HG03439 (cell line): ENCODE measurements around the gene MT2A.

ENCODE experiments used
- ATAC-seq: cut with Tn5 transposase; IDR thresholded peaks from one replicate; pipeline ENCODE4 v1.9.1; 2021; ENCODE audit warnings: mild to moderate bottlenecking, moderate library complexity; ENCODE audit not compliant: unreplicated experiment

Gene MT2A

DNA sequence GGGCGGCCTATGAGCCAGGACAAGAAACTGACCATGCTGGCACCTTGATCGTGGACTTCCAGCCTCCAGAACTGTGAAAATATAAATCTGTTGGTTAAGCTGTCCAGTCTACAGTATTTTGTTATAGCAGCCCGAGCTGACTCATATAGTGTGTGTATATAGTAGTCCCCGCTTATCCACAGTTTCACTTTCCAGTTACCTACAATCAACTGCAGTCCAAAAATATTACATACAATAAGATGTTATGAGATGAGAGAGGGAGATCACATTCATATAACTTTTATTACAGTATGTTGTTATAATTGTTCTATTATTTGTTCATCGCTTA, 14.1 kb upstream of the MT2A start:
- no peak for ATAC-seq

DNA sequence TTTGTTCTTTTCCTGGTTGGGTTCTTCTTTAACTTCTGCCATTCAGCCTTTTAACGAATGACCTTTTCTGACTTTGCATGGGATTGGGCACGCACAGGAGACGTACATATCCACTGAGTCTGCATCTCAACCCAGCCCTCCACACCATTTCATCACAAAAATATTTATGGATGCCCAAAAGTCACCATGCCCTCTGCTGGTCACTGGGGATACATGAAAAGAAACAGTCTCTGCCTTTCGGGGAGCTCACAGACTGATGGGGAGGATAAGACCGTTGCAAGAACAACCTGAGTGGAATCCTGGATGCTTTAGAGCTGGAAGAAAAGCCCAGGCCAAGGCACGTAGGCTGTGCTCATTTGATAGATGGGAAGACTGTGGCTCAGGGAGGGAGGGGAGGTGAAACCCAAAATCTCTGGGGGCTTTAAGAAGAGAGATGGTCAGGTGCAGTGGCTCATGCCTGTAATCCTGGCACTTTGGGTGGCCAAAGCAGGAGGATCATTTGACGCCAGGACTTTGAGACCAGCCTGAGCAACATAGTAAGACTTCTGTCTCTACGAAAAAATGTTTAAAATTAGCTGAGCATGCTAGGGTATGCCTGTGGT, 7.9 kb upstream of the MT2A start:
- no peak for ATAC-seq

- ATAC-seq = no peak
These were observed 7.1 kb upstream of the MT2A start for GRCh38 chr16:56601325-56601724.

GRCh38 chr16:56603589-56603988, 4.8 kb upstream of the MT2A start:
- no peak for ATAC-seq

DNA sequence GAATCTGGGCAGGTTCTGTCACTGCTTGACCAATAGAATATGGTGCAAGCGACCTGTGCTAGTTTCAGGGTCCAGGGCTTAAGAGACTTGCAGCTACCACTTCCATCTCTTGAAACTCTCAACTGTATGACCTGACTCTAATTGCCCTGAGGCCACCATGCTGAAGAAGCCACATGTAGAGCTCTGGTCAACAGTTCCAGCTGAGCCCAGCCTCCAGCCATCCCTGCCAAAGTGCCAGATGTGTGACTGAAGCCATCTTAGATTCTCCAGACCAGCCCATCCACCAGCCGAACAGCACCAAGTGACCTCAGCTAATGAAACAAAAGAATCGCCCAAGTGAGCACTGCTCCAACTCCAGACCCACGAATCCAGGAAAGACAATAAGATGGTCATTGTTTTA, 3.4 kb upstream of the MT2A start:
- ATAC-seq = no peak

GRCh38 chr16:56605475-56605874, 2.9 kb upstream of the MT2A start:
- no peak for ATAC-seq

DNA sequence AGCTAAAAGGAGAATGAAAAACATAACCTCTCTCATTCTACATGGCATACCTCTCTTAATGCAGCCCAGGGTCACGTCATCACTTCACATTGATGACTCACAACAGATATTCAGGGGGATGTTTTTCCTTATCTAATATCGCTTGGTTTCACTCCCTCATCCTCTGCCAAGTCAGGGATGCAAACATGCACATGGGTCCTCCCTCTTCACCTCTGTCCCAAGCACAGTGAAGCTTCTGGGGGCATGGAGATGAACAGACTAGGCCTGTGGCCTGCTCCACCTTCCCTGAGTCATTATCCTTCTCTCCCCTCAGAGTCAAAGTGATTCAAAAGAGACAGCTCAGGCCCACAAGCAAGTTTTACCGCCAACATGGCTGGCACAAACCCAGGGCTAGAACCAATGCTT, 2.3 kb upstream of the MT2A start:
- ATAC-seq = no peak

DNA sequence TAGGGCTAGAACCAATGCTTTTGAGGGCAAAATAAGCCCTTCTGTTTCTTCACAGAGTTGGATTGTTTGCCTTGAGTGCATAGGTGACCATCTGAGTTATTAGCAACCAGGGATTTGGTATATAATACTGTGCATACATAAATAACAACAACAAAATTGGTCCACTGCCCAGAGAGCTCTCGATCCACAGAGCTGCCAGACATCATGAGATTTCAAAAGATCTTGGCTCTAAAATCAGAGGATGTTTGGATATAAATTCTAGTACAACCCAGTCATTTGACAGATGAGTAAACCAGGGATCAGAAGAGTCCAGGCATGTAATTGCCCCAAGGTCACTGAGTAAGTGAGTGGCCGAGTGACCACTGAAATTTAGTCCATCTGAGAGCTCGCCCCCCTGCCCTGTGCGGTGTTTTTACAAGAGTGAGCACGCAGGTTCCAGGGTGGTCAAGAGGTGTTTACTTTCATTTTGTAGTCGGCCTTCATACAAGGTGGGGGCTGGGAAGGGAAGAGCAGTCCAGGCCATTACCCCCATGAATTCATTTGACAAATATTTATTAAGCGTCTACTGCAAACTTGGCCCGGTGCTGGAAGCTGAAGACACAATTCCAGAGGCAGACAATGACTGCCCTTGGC, 1.8 kb upstream of the MT2A start:
- ATAC-seq = no peak

GRCh38 chr16:56607109-56607618, 1.2 kb upstream of the MT2A start:
- ATAC-seq = no peak

- no peak for ATAC-seq
These were observed 725 bp upstream of the MT2A start for GRCh38 chr16:56607675-56608042.

GRCh38 chr16:56608876-56609462, 585 bp downstream of the MT2A start:
- ATAC-seq = no peak

DNA sequence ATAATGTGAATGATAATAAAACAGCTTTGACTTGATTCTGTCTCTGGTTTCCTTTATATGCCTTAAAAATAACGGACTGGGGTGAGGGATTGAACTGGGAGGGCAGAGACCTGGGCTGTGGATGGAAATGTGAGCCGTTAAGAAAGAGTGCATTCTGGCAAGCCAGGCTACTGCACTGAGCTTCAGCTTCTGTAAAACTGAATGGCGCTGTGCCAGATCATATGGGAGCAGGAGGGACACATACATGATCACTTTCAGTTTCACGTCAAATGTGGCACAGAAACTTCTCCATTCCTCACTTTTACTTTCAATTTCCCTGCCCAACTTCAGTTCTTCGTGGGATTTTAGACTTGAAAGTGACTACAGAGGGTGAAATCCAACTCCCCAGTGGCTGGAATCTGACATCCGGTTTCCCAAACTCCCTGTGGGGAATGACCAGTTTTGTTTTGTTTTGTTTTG, 1.1 kb downstream of the MT2A start:
- peak; percentile 38 for ATAC-seq

- no peak for ATAC-seq
These were observed 1.7 kb downstream of the MT2A start for GRCh38 chr16:56610017-56610608.

DNA sequence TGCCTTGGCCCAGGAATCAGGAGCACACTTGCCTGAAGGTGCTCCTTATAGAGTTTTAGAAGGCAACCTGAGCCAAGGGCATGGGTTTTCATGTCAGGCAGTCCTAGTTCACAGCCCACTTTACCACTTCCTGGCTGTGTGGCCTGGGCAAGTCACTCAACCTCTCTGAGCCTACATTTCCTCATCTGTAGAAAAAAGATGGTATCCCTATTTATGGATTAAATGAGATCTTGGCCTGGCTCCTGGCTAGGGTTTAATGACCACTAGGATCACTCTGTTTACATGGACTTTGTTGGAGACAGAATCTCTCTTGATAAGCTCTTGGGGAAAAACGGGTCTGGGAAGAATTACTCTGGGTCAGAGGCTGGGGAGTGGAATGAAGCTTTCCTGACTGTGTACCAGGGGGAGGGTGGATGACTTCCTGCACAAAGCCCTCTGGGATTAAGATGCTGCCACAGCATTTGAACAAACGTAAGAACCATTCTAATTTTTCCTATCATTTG, 2.3 kb downstream of the MT2A start:
- ATAC-seq = no peak

GRCh38 chr16:56611281-56611833, 3.0 kb downstream of the MT2A start:
- ATAC-seq = no peak

GRCh38 chr16:56613706-56614105, 5.3 kb downstream of the MT2A start:
- no peak for ATAC-seq

DNA sequence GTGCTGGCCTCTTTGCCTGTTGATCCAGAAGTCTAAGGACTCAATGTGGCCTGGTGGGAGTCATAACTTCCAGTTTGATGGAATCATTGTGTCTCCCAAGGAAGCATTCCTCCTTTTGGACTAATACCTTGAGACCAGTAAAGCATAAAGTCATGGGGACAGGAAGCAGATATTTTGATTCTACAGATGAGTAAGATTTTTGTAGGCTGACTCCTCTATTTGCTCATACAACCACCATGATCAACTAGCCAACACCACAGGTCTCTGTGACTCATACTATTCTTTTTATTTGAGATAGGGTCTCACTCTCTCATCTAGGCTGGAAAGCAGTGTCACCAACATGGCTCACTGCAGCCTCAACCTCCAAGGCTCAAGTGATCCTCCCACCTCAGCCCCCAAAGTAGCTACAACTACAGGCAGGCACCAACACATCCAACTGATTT, 6.2 kb downstream of the MT2A start:
- no peak for ATAC-seq

DNA sequence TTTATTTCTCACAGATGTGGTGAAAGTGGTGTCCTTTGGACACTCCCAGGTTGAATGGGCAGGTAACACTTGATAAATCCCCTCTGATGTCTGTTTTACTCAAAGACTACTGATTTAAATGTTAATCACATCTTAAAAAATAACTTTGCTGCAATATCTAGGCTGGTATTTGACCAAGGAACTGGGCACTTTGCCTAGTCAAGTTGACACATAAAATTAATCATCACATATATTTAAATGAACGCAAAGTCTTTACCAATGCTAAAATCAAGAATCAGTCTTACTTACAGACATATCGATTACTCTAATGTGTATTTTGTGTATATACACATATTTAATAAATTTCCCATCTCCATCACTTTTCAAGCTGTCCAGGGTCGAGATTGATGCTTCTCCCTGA, 7.0 kb downstream of the MT2A start:
- ATAC-seq = no peak

DNA sequence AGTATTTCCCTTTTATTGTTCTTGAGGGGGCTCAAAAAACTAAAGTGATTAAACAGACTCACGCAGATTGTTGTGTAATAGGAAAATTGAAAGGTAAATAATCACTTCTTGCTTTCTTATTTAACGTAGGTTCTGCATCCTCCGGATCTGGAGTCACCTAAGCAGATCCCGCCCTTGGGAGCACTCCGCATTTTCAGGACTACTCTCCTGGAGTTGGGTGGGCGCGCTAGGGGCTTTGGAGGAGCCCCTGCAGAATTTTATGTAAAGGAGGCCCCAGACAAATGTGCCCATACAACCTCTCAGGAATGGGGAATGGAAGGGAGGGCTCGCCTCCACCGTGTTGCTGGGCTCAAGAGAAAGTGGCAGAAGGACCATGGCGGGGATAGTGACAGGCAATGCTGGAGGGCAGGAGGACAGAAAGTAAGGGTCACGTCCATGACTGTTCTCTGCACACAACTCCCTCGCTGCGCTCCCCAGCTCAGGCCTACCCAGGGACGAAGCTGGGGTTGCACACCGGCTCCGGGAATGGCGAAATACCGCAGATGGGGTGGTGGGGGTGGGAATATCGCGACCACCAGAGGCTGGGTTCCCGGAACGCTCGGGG, 8.3 kb downstream of the MT2A start:
- no peak for ATAC-seq

GRCh38 chr16:56617212-56618085, 9.1 kb downstream of the MT2A start:
- ATAC-seq = no peak
